Muscle layer of duodenum (tissue), 2 donors: ENCODE data around the gene STYXL2.

Experiments used
- H3K27ac ChIP-seq: one replicate; pipeline ENCODE4 v1.7.0; 2013; ENCODE audit warnings: mild to moderate bottlenecking, low read length
- H3K27me3 ChIP-seq: one replicate; pipeline ENCODE4 v1.7.0; 2013; ENCODE audit warnings: low read depth, mild to moderate bottlenecking, control low read depth, low read length
- H3K36me3 ChIP-seq, 2 donors: one replicate each; pipeline ENCODE4 v1.7.0; 2013; ENCODE audit warnings: low read length in 2 of 2, control low read depth in 1 of 2, mild to moderate bottlenecking in 1 of 2; ENCODE audit not compliant: insufficient read depth in 2 of 2, control insufficient read depth in 1 of 2
- H3K4me1 ChIP-seq, 2 donors: one replicate each; pipeline ENCODE4 v1.7.0; 2013; ENCODE audit warnings: low read length in 2 of 2, mild to moderate bottlenecking in 2 of 2, control low read depth in 1 of 2, moderate library complexity in 1 of 2; ENCODE audit not compliant: insufficient read depth in 2 of 2, control insufficient read depth in 1 of 2
- H3K4me3 ChIP-seq, 2 donors: one replicate each; pipeline ENCODE4 v1.7.0; 2013; ENCODE audit warnings: low read length in 2 of 2, low read depth in 1 of 2, mild to moderate bottlenecking in 1 of 2
- H3K9me3 ChIP-seq, 2 donors: one replicate each; pipeline ENCODE4 v1.7.0; 2013; ENCODE audit warnings: low read length in 2 of 2, control low read depth in 1 of 2, mild to moderate bottlenecking in 1 of 2; ENCODE audit not compliant: control insufficient read depth in 1 of 2
- donor health status: healthy.

STYXL2 gene

GRCh38 chr1:167061073-167061464 is 32.8 kb upstream of the STYXL2 start:
- Histone ChIP-seq H3K4me1 (no peaks in the 10 kb centered on the region), H3K27ac (no peak overlapping the region), H3K36me3 (no peaks in the 10 kb centered on the region), H3K4me3 (no peak overlapping the region), H3K9me3 (no peaks in the 10 kb centered on the region), H3K27me3 (no peaks in the 10 kb centered on the region)

- Histone ChIP-seq H3K27ac (no peak overlapping the region), H3K27me3 (no peaks in the 10 kb centered on the region), H3K4me3 (no peak overlapping the region), H3K4me1 (no peaks in the 10 kb centered on the region), H3K9me3 (no peaks in the 10 kb centered on the region), H3K36me3 (no peaks in the 10 kb centered on the region)
These were observed 29.3 kb upstream of the STYXL2 start for GRCh38 chr1:167064621-167065020.

- Histone ChIP-seq H3K4me3 (no peak overlapping the region), H3K27ac (no peak overlapping the region), H3K36me3 (no peaks in the 10 kb centered on the region), H3K9me3 (no peaks in the 10 kb centered on the region), H3K4me1 (no peaks in the 10 kb centered on the region), H3K27me3 (no peaks in the 10 kb centered on the region)
These were observed 28.4 kb upstream of the STYXL2 start for GRCh38 chr1:167065471-167065870.

GRCh38 chr1:167066333-167067122 is 27.3 kb upstream of the STYXL2 start:
- Histone ChIP-seq H3K27ac (no peak overlapping the region), H3K9me3 (no peaks in the 10 kb centered on the region), H3K4me3 (no peak overlapping the region), H3K36me3 (no peaks in the 10 kb centered on the region), H3K4me1 (no peaks in the 10 kb centered on the region), H3K27me3 (no peaks in the 10 kb centered on the region)

- Histone ChIP-seq H3K4me1 (no peaks in the 10 kb centered on the region), H3K36me3 (no peaks in the 10 kb centered on the region), H3K4me3 (no peak overlapping the region), H3K27me3 (no peaks in the 10 kb centered on the region), H3K27ac (no peak overlapping the region), H3K9me3 (no peaks in the 10 kb centered on the region)
These were observed 26.0 kb upstream of the STYXL2 start for GRCh38 chr1:167067904-167068303.

- Histone ChIP-seq H3K27me3 (no peaks in the 10 kb centered on the region), H3K36me3 (no peaks in the 10 kb centered on the region)
These were observed 25.1 kb upstream of the STYXL2 start for GRCh38 chr1:167068761-167069160.

GRCh38 chr1:167071286-167071685 is 22.6 kb upstream of the STYXL2 start:
- no peak overlapping the region for H3K4me3 ChIP-seq
- H3K27ac ChIP-seq = no peak overlapping the region
- H3K27me3 ChIP-seq = no peaks in the 10 kb centered on the region
- H3K36me3 ChIP-seq = no peaks in the 10 kb centered on the region
- no peaks in the 10 kb centered on the region for H3K9me3 ChIP-seq
- no peaks in the 10 kb centered on the region for H3K4me1 ChIP-seq

More at GRCh38 chr1:167068761-167069160, 25.1 kb upstream of the STYXL2 start:
- Histone ChIP-seq H3K4me1 (no peaks in the 10 kb centered on the region), H3K4me3 (no peak overlapping the region), H3K27ac (no peak overlapping the region), H3K9me3 (no peaks in the 10 kb centered on the region)

GRCh38 chr1:167076136-167076710 is 17.7 kb upstream of the STYXL2 start:
- no peak overlapping the region for H3K27ac ChIP-seq
- H3K4me3 ChIP-seq = no peak overlapping the region
- no peaks in the 10 kb centered on the region for H3K27me3 ChIP-seq
- no peaks in the 10 kb centered on the region for H3K4me1 ChIP-seq
- H3K9me3 ChIP-seq = no peaks in the 10 kb centered on the region
- H3K36me3 ChIP-seq = no peaks in the 10 kb centered on the region

GRCh38 chr1:167077128-167077867 is 16.6 kb upstream of the STYXL2 start:
- no peaks in the 10 kb centered on the region for H3K9me3 ChIP-seq
- H3K27ac ChIP-seq = no peak overlapping the region
- H3K4me3 ChIP-seq = no peak overlapping the region
- no peaks in the 10 kb centered on the region for H3K4me1 ChIP-seq
- no peaks in the 10 kb centered on the region for H3K27me3 ChIP-seq
- H3K36me3 ChIP-seq = no peaks in the 10 kb centered on the region

- no peaks in the 10 kb centered on the region for H3K9me3 ChIP-seq
- no peak overlapping the region for H3K27ac ChIP-seq
- no peaks in the 10 kb centered on the region for H3K27me3 ChIP-seq
- no peak overlapping the region for H3K4me3 ChIP-seq
- no peaks in the 10 kb centered on the region for H3K4me1 ChIP-seq
- H3K36me3 ChIP-seq = no peaks in the 10 kb centered on the region
These were observed 16.0 kb upstream of the STYXL2 start for GRCh38 chr1:167077868-167078210.

GRCh38 chr1:167081594-167082156 is 12.2 kb upstream of the STYXL2 start:
- H3K4me3 ChIP-seq = no peak overlapping the region
- no peaks in the 10 kb centered on the region for H3K4me1 ChIP-seq
- peak overlapping the region; percentile 68 for H3K27ac ChIP-seq
- no peaks in the 10 kb centered on the region for H3K36me3 ChIP-seq
- H3K9me3 ChIP-seq = no peaks in the 10 kb centered on the region
- H3K27me3 ChIP-seq = no peaks in the 10 kb centered on the region
